T-helper 1 cell treated with Interleukin-12 subunit alpha and Interleukin-12 subunit beta and Interleukin-4 antibody, amounts not matched to agents 30 μg/mL and 1 μg/mL, for 36 hours (primary cell): ENCODE measurements around the gene SUPT5H.

Experiments
- H3K27ac Mint-ChIP-seq: one replicate; pipeline ENCODE4 v1.8.0; 2021; ENCODE audit warnings: mild to moderate bottlenecking, mixed read lengths
- H3K27me3 Mint-ChIP-seq: one replicate; pipeline ENCODE4 v1.8.0; 2021; ENCODE audit warnings: low read depth, mixed read lengths
- H3K36me3 Mint-ChIP-seq: one replicate; pipeline ENCODE4 v1.8.0; 2021; ENCODE audit warnings: low read depth, mixed read lengths
- H3K4me1 Mint-ChIP-seq: one replicate; pipeline ENCODE4 v1.8.0; 2021; ENCODE audit warnings: low read depth, mixed read lengths
- H3K4me3 Mint-ChIP-seq: one replicate; pipeline ENCODE4 v1.8.0; 2021; ENCODE audit warnings: mild to moderate bottlenecking, moderate library complexity, mixed read lengths
- H3K9me3 Mint-ChIP-seq: one replicate; pipeline ENCODE4 v1.8.0; 2021; ENCODE audit warnings: mixed read lengths

The SUPT5H gene

DNA sequence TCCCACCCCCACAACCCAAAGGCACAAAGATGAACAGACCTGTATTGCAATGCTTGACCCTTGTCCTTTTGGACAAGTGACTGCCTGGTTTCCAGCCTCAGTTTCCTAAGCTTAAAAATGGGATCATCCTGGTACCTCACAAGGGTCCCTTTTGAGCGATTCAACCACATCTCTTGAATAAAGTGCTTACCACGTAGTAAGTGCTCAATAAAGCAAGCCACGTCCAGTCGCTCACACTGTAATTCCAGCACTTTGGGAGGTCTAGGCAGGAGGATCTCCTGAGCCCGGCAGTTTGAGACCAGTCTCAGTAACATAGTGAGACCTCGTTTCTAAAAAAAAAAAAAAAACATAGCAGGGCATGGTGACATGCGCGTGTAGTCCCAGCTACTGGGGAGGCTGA, 54.5 kb downstream of the SUPT5H start:
- H3K27me3 Mint-ChIP-seq: peaks cover 74% of the 10 kb centered on the region
- peak overlapping the region; percentile 15 for H3K4me3 Mint-ChIP-seq
- H3K9me3 Mint-ChIP-seq: no peaks in the 10 kb centered on the region
- no peak overlapping the region for H3K27ac Mint-ChIP-seq
- peaks cover 5% of the 10 kb centered on the region for H3K36me3 Mint-ChIP-seq
- peaks cover 20% of the 10 kb centered on the region for H3K4me1 Mint-ChIP-seq

DNA sequence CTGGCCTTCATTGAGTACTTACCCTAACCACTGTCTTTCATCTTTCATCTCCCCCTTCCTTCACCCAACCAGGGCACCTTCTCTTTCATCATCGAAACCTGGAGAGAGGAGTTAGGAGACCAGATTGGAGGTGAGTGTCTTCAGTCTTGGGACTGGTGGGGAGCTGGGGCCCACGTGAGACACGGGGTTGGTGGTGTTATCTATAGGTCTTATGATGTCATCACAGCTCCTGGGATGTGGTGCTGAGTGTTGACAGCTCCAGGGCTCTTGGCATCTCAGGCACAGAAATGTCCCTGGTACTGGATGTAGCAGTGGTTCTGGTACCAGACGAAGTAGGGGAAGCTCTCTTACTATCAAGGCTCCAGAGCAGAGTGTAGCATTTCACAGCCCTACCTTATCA, 55.2 kb downstream of the SUPT5H start:
- Mint-ChIP-seq H3K27me3 (peaks cover 78% of the 10 kb centered on the region), H3K4me1 (peaks cover 21% of the 10 kb centered on the region), H3K4me3 (no peak overlapping the region), H3K9me3 (no peaks in the 10 kb centered on the region), H3K27ac (no peak overlapping the region), H3K36me3 (peaks cover 5% of the 10 kb centered on the region)

DNA sequence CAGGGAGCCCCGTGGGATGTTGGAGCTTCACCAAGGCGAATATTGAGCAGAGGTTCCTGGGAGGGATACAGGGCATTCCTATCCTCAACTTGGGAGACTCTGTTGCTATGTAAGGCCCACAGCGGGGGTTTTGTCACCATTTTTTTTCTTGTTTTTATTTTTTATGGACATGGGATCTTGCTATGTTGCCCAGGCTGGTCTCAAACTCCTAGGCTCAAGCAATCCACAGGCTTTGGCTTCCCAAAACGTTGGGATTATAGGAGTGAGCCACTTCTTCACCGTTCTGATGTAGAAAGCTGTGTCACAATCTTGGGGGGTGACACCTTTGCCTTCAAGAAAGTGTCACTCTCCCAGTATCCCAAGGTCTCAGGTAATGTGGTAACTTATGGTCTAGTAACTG, 56.0 kb downstream of the SUPT5H start:
- Mint-ChIP-seq H3K27ac (no peak overlapping the region), H3K27me3 (peaks cover 79% of the 10 kb centered on the region), H3K9me3 (no peaks in the 10 kb centered on the region), H3K36me3 (peaks cover 5% of the 10 kb centered on the region), H3K4me1 (peaks cover 24% of the 10 kb centered on the region), H3K4me3 (no peak overlapping the region)

DNA sequence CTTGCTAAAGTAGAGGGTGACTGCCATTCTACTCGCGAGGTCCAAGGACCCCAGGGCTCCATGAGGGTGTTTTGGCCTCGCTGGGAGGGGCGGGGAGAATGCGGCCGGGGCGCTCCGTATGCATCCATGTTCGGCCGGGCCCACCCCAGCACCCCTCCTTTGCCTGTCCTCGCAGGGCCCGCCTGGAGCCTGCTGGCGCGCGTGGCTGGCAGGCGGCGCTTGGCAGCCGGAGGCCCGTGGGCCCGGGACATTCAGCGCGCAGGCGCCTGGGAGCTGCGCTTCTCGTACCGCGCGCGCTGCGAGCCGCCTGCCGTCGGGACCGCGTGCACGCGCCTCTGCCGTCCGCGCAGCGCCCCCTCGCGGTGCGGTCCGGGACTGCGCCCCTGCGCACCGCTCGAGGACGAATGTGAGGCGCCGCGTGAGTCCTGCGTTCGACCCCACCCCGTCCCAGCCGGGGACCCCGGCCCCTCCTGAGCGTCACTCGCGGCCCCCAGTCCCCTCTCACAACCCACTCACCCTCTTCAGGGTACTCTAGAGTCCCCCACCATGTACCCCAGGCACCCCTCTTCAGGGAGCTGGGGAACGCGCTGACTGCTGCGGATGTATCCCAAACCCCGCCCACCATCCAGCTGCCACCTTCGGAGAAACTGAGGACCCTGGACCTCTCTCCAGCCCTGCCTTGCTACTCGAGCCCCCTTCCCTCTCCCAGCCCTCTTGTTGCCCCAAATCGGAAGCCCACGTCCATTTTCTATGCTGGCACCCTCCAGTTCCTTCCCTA, 57.4 kb downstream of the SUPT5H start:
- peak overlapping the region; percentile 54 for H3K4me3 Mint-ChIP-seq
- peaks cover 7% of the 10 kb centered on the region for H3K36me3 Mint-ChIP-seq
- peak overlapping the region; percentile 55 for H3K27ac Mint-ChIP-seq
- H3K4me1 Mint-ChIP-seq: peaks cover 33% of the 10 kb centered on the region
- no peaks in the 10 kb centered on the region for H3K9me3 Mint-ChIP-seq
- H3K27me3 Mint-ChIP-seq: peaks cover 76% of the 10 kb centered on the region

DNA sequence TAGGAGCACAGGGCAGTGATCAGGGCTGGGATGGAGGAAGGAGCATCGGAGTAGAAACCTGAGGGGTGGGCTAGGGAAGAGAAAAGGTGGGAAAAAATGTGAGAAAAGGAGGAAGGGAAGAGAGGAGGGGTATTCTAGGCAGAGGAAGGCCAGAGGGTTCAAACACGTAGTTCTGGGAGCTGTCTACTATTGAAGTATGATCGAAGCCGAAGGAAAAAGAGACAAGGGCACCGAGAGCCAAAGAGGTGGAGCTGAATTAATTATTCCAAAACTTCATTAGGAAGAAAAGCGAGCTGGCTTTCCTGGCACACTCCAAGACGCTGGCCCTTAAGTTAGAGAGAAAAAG, 61.2 kb downstream of the SUPT5H start:
- Mint-ChIP-seq H3K4me1 (peaks cover 22% of the 10 kb centered on the region), H3K27me3 (peaks cover 58% of the 10 kb centered on the region), H3K9me3 (no peaks in the 10 kb centered on the region), H3K4me3 (peak overlapping the region; percentile 75), H3K36me3 (peaks cover 2% of the 10 kb centered on the region), H3K27ac (no peak overlapping the region)

DNA sequence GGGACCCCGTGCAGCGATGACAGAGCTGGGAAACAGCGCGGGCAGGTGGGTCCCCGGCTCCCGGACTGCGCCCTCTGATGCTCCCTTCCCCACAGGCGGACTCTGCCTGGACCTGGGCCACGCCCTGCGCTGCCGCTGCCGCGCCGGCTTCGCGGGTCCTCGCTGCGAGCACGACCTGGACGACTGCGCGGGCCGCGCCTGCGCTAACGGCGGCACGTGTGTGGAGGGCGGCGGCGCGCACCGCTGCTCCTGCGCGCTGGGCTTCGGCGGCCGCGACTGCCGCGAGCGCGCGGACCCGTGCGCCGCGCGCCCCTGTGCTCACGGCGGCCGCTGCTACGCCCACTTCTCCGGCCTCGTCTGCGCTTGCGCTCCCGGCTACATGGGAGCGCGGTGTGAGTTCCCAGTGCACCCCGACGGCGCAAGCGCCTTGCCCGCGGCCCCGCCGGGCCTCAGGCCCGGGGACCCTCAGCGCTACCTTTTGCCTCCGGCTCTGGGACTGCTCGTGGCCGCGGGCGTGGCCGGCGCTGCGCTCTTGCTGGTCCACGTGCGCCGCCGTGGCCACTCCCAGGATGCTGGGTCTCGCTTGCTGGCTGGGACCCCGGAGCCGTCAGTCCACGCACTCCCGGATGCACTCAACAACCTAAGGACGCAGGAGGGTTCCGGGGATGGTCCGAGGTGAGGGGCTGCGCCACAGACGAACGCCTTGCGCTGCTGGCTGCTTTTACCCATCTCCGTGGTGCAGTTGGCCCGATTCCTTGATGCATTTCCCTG, 61.7 kb downstream of the SUPT5H start:
- peaks cover 22% of the 10 kb centered on the region for H3K4me1 Mint-ChIP-seq
- peak overlapping the region; percentile 75 for H3K4me3 Mint-ChIP-seq
- H3K27me3 Mint-ChIP-seq: peaks cover 60% of the 10 kb centered on the region
- peaks cover 2% of the 10 kb centered on the region for H3K36me3 Mint-ChIP-seq
- no peak overlapping the region for H3K27ac Mint-ChIP-seq
- H3K9me3 Mint-ChIP-seq: no peaks in the 10 kb centered on the region

DNA sequence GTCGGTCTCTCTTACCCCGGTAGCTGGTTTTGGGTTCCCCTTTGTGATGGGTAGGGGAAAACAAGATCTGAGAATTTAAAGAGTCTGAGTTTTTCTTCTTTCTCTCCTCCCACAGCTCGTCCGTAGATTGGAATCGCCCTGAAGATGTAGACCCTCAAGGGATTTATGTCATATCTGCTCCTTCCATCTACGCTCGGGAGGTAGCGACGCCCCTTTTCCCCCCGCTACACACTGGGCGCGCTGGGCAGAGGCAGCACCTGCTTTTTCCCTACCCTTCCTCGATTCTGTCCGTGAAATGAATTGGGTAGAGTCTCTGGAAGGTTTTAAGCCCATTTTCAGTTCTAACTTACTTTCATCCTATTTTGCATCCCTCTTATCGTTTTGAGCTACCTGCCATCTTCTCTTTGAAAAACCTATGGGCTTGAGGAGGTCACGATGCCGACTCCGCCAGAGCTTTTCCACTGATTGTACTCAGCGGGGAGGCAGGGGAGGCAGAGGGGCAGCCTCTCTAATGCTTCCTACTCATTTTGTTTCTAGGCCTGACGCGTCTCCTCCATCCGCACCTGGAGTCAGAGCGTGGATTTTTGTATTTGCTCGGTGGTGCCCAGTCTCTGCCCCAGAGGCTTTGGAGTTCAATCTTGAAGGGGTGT, 62.5 kb downstream of the SUPT5H start:
- H3K27me3 Mint-ChIP-seq: peaks cover 65% of the 10 kb centered on the region
- peaks cover 2% of the 10 kb centered on the region for H3K36me3 Mint-ChIP-seq
- no peaks in the 10 kb centered on the region for H3K9me3 Mint-ChIP-seq
- H3K4me3 Mint-ChIP-seq: peak overlapping the region; percentile 72
- no peak overlapping the region for H3K27ac Mint-ChIP-seq
- peaks cover 22% of the 10 kb centered on the region for H3K4me1 Mint-ChIP-seq

DNA sequence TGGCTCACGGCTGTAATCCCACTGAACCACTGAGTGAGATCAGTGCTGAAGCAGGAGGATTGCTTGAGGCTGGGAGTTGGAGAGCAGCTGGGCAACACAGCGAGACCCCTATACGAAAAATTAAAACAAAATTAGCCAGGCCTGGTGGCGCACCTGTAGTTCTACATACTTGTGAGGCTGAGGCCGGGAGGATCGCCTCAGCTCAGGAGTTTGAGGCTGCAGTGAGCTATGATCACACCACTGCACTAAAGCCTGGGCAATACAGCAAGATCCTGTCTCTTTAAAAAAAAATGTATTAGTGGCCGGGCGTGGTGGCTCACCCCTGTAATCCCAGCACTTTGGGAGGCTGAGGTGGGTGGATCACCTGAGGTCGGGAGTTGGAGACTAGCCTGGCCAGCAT, 63.2 kb downstream of the SUPT5H start:
- Mint-ChIP-seq H3K27me3 (peaks cover 66% of the 10 kb centered on the region), H3K36me3 (peaks cover 2% of the 10 kb centered on the region), H3K4me3 (no peak overlapping the region), H3K9me3 (no peaks in the 10 kb centered on the region), H3K27ac (no peak overlapping the region), H3K4me1 (peaks cover 17% of the 10 kb centered on the region)

DNA sequence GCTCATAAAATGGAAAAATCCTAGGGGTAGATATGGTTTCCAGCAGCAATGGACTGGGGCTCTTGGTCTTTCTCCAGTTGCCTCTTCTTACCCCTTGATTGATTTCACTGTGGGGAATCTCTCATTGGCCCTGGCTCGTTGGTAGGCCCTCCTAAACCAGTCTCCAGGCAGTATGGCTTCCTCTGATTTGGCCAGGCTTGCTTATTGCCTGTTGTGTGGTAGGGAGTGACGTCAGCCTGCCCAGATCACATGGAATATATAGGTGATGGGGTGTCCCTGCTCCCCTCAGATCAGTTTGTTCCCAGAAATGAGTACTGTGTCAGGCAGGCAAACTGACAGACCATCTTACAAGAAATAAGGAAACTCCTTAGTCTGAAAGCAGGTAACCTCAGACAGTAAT, 63.9 kb downstream of the SUPT5H start:
- H3K27me3 Mint-ChIP-seq: peaks cover 68% of the 10 kb centered on the region
- H3K36me3 Mint-ChIP-seq: peaks cover 2% of the 10 kb centered on the region
- no peak overlapping the region for H3K27ac Mint-ChIP-seq
- no peaks in the 10 kb centered on the region for H3K9me3 Mint-ChIP-seq
- H3K4me1 Mint-ChIP-seq: peaks cover 15% of the 10 kb centered on the region
- H3K4me3 Mint-ChIP-seq: no peak overlapping the region

DNA sequence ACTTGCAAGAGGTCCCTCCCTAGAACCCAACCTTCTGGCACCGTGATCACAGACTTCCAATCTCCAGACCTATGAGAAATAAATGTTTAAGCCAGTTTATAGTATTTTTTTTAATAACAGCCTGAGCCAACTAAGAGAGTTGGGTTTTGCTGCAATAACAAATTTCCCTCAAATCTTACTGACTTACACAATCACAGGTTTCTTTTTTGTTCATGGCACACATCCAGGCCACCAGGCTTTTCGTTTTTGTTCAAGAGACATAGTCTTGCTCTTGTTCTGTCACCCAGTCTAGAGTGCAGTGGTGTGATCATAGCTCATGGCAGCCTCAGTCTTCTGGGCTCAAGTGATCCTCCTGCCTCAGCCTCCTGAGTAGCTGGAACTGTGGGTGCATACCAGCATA, 67.6 kb downstream of the SUPT5H start:
- Mint-ChIP-seq H3K9me3 (no peaks in the 10 kb centered on the region), H3K36me3 (no peaks in the 10 kb centered on the region), H3K4me3 (no peak overlapping the region), H3K27me3 (peaks cover 68% of the 10 kb centered on the region), H3K4me1 (peaks cover 10% of the 10 kb centered on the region), H3K27ac (no peak overlapping the region)

DNA sequence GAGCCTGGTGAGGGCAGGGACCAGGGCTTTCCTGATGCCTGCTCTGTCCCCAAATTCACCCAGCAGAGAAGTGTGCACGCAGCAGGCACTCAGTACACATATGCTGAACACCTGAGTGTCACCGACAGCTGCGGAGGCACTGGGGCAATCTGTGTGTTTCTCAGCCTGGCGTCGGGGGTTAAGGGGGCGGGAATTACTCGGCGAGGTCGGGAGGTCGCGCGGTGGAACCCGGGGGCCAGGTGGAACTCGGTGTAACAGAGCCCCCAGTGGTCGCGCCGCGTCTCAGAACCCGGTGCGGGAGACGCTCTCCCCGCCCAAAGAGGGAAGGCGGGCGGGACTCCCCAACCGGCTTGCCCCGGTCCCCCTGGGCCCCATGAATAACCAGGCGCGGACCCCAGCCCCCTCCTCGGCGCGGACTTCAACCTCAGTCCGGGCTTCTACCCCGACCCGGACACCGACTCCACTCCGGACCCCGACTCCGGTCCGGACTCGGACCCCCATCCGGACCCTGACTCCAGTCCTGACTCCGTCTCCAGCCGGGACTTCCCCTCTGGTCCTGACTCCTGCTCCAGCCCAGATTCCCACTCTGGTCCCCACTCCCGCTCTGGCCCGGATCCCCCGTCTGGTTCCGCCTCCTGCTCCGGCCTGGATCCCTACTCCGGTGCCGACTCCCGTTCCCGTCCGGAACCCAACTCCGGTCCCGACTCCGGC, 69.6 kb downstream of the SUPT5H start, which contains the start of gene SELENOV:
SELENOV (plus strand) TSS at position 300 of the 711 bp plus-strand sequence; CDS start at position 374, 74 bp downstream.
- H3K9me3 Mint-ChIP-seq: no peaks in the 10 kb centered on the region
- no peaks in the 10 kb centered on the region for H3K36me3 Mint-ChIP-seq
- no peak within 1 kb of the TSS for H3K27ac Mint-ChIP-seq
- H3K4me1 Mint-ChIP-seq: peaks cover 8% of the 10 kb centered on the region
- H3K4me3 Mint-ChIP-seq: peak within 1 kb of the TSS; percentile 64
- peaks cover 59% of the 10 kb centered on the region for H3K27me3 Mint-ChIP-seq

DNA sequence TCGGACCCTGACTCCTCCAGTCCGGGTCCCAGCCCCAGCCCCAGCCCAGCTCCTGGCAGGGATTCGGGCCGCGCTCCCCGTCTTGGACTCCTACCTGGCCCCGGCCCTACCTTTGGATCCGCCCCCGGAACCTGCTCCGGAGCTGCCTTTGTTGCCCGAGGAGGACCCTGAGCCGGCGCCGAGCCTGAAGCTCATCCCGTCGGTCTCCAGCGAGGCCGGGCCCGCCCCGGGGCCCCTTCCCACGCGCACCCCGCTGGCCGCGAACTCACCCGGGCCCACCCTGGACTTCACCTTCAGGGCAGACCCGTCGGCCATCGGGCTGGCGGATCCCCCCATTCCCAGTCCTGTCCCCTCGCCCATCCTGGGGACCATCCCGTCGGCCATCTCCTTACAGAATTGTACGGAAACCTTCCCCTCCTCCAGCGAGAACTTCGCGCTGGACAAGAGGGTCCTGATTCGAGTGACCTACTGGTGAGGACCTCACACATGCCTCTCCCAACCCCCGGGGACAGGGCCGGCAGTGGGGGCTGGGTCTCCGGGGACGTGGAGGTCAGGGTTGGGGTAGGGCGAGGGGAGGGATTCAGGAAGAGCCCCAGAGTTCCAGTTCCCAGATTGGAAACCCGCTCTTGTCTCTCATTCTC, 70.3 kb downstream of the SUPT5H start:
- Mint-ChIP-seq H3K36me3 (no peaks in the 10 kb centered on the region), H3K4me3 (peak overlapping the region; percentile 16), H3K27me3 (peaks cover 59% of the 10 kb centered on the region), H3K27ac (no peak overlapping the region), H3K9me3 (no peaks in the 10 kb centered on the region), H3K4me1 (peaks cover 8% of the 10 kb centered on the region)

DNA sequence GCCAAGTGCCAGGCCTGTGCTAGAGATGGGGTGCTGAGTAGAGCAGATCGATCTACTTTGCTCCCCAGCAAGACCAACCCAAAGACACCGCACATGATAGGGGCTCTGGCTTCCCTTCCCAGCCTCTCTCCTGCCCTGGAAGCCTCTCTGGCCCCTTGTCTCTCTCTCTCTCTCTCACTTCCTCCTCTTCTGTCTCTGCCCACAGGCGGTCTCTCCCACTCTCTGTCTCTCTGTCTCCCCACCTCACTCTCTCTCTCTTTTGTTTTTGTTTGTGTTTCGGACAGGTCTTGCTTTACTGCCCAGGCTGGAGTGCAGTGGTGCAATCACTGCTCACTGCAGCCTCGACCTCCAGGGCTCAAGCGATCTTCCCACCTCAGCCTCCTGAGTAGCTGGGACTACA, 70.9 kb downstream of the SUPT5H start:
- peak overlapping the region; percentile 16 for H3K4me3 Mint-ChIP-seq
- no peak overlapping the region for H3K27ac Mint-ChIP-seq
- no peaks in the 10 kb centered on the region for H3K36me3 Mint-ChIP-seq
- peaks cover 8% of the 10 kb centered on the region for H3K4me1 Mint-ChIP-seq
- H3K9me3 Mint-ChIP-seq: no peaks in the 10 kb centered on the region
- H3K27me3 Mint-ChIP-seq: peaks cover 59% of the 10 kb centered on the region

DNA sequence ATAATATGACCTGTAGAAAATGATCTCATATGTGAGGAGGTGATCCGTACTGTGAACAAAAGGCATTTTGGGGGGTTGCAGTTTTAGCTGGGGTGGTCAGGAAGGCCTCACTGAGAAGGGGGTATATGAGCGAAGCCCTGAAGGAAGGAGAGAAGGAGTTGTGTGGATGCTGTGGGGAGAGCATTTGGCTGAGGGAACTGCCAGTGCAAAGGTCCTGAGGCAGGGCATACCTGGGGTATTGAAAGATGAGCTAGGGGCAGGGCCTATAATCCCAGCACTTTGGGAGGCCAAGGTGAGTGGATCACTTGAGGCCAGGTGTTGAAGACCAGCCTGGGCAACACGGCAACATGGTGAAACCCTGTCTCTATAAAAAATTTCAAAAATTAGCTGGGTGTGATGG, 72.0 kb downstream of the SUPT5H start:
- Mint-ChIP-seq H3K27me3 (peaks cover 52% of the 10 kb centered on the region), H3K9me3 (no peaks in the 10 kb centered on the region), H3K36me3 (no peaks in the 10 kb centered on the region), H3K27ac (no peak overlapping the region), H3K4me1 (peaks cover 8% of the 10 kb centered on the region), H3K4me3 (no peak overlapping the region)
